ENCODE data around the gene TRAPPC12.

TRAPPC12 gene

GRCh38 chr2:3463186-3463835, 83.8 kb downstream of the TRAPPC12 start:
- no peak overlapping the region for H3K4me3 ChIP-seq (ENCODE audit: low read length)
- no peaks in the 10 kb centered on the region for H3K79me2 ChIP-seq (ENCODE audit: control insufficient read depth, low read length)
- H3K27me3 ChIP-seq (ENCODE audit: control insufficient read depth, low read length) = no peaks in the 10 kb centered on the region
- no peak overlapping the region for H3K27ac ChIP-seq (ENCODE audit: low read depth, low read length)
- no peaks in the 10 kb centered on the region for H3K9me3 ChIP-seq (ENCODE audit: control insufficient read depth, insufficient read depth, low read length)
- peaks cover 4% of the 10 kb centered on the region; the same call in 1 of the 2 replicates for H3F3A ChIP-seq (ENCODE audit: control insufficient read depth, insufficient read depth)
- TF ChIP-seq EZH2phosphoT487 (IDR thresholded peaks at IDR 0.05; ENCODE audit: borderline replicate concordance, low read length) (no peak), CTCF (IDR thresholded peaks at IDR 0.05; ENCODE audit: low read depth, low read length, poor library complexity, severe bottlenecking) (no peak)
- H3K4me2 ChIP-seq (ENCODE audit: low read length) = no peak overlapping the region
- H3K4me1 ChIP-seq (ENCODE audit: control insufficient read depth, low read length) = peaks cover 22% of the 10 kb centered on the region
- H3K9me2 ChIP-seq (replicated peaks; ENCODE audit: control insufficient read depth, low read length) = no peaks in the 10 kb centered on the region
- H3K36me3 ChIP-seq (ENCODE audit: control insufficient read depth, low read length) = peaks cover 6% of the 10 kb centered on the region
- peaks cover 4% of the 10 kb centered on the region; the same call in 1 of the 2 replicates for H4K20me1 ChIP-seq (ENCODE audit: control insufficient read depth, insufficient read depth, low read depth, low read length)

- H3F3A ChIP-seq (ENCODE audit: control insufficient read depth, insufficient read depth) = peaks cover 4% of the 10 kb centered on the region; the same call in 1 of the 2 replicates
- no peaks in the 10 kb centered on the region for H3K9me2 ChIP-seq (replicated peaks; ENCODE audit: control insufficient read depth, low read length)
- H3K36me3 ChIP-seq (ENCODE audit: control insufficient read depth, low read length) = peaks cover 6% of the 10 kb centered on the region
- H3K4me1 ChIP-seq (ENCODE audit: control insufficient read depth, low read length) = peaks cover 22% of the 10 kb centered on the region
- no peak overlapping the region for H3K4me2 ChIP-seq (ENCODE audit: low read length)
- TF ChIP-seq EZH2phosphoT487 (IDR thresholded peaks at IDR 0.05; ENCODE audit: borderline replicate concordance, low read length) (no peak), CTCF (IDR thresholded peaks at IDR 0.05; ENCODE audit: low read depth, low read length, poor library complexity, severe bottlenecking) (no peak)
- H3K27me3 ChIP-seq (ENCODE audit: control insufficient read depth, low read length) = no peaks in the 10 kb centered on the region
- no peaks in the 10 kb centered on the region for H3K79me2 ChIP-seq (ENCODE audit: control insufficient read depth, low read length)
- H3K27ac ChIP-seq (ENCODE audit: low read depth, low read length) = no peak overlapping the region
- peaks cover 4% of the 10 kb centered on the region; the same call in 1 of the 2 replicates for H4K20me1 ChIP-seq (ENCODE audit: control insufficient read depth, insufficient read depth, low read depth, low read length)
- H3K4me3 ChIP-seq (ENCODE audit: low read length) = no peak overlapping the region
- no peaks in the 10 kb centered on the region for H3K9me3 ChIP-seq (ENCODE audit: control insufficient read depth, insufficient read depth, low read length)
Observed at GRCh38 chr2:3463944-3464343, 84.5 kb downstream of the TRAPPC12 start.

- H3F3A ChIP-seq (ENCODE audit: control insufficient read depth, insufficient read depth) = peaks cover 4% of the 10 kb centered on the region; the same call in 1 of the 2 replicates
- H3K9me2 ChIP-seq (replicated peaks; ENCODE audit: control insufficient read depth, low read length) = no peaks in the 10 kb centered on the region
- H3K4me3 ChIP-seq (ENCODE audit: low read length) = no peak overlapping the region
- H3K36me3 ChIP-seq (ENCODE audit: control insufficient read depth, low read length) = peaks cover 6% of the 10 kb centered on the region
- H3K27ac ChIP-seq (ENCODE audit: low read depth, low read length) = no peak overlapping the region
- H3K4me1 ChIP-seq (ENCODE audit: control insufficient read depth, low read length) = peaks cover 22% of the 10 kb centered on the region
- no peak for TF ChIP-seq EZH2phosphoT487 (IDR thresholded peaks at IDR 0.05; ENCODE audit: borderline replicate concordance, low read length)
- no peak for TF ChIP-seq CTCF (IDR thresholded peaks at IDR 0.05; ENCODE audit: low read depth, low read length, poor library complexity, severe bottlenecking)
- H3K9me3 ChIP-seq (ENCODE audit: control insufficient read depth, insufficient read depth, low read length) = no peaks in the 10 kb centered on the region
- H4K20me1 ChIP-seq (ENCODE audit: control insufficient read depth, insufficient read depth, low read depth, low read length) = peaks cover 4% of the 10 kb centered on the region; the same call in 1 of the 2 replicates
- no peaks in the 10 kb centered on the region for H3K27me3 ChIP-seq (ENCODE audit: control insufficient read depth, low read length)
- H3K4me2 ChIP-seq (ENCODE audit: low read length) = no peak overlapping the region
- no peaks in the 10 kb centered on the region for H3K79me2 ChIP-seq (ENCODE audit: control insufficient read depth, low read length)
Observed at GRCh38 chr2:3464401-3465005, 85.0 kb downstream of the TRAPPC12 start.
